Brain microvascular endothelial cell (primary cell): ENCODE measurements around the gene CHN2.

Experiments
- DNase-seq: peaks from one replicate; pipeline ENCODE4 v3.0.0-alpha.2; 2020
- H3K27ac ChIP-seq: fragments of 250-450 bp; sonication (Bioruptor Pico); 2 replicates; pipeline ENCODE4 v1.5.1; 2020; ENCODE audit warnings: mild to moderate bottlenecking, moderate library complexity
- H3K27me3 ChIP-seq: fragments of 250-450 bp; sonication (Bioruptor Pico); replicated peaks from 2 replicates; pipeline ENCODE4 v1.5.1; 2020; ENCODE audit warnings: mild to moderate bottlenecking
- H3K36me3 ChIP-seq: fragments of 250-450 bp; sonication (Bioruptor Pico); replicated peaks from 2 replicates; pipeline ENCODE4 v1.5.1; 2020; ENCODE audit warnings: mild to moderate bottlenecking
- H3K4me3 ChIP-seq: 2 replicates; pipeline ENCODE4 v1.5.1; 2011; ENCODE audit warnings: low read depth, mild to moderate bottlenecking, control low read depth, low read length, moderate library complexity
- in situ Hi-C: cut with HindIII; loops from 2 replicates; pipeline ENCODE4 v1.10.0; 2017; ENCODE audit warnings: low sequenced_read_pairs, low pct_ligation_motif_present
- TF ChIP-seq, protein P1 (sequence below): IDR thresholded peaks from 2 replicates; pipeline ENCODE4 v1.5.1; 2011; ENCODE audit warnings: low read depth, mild to moderate bottlenecking, moderate library complexity, low read length, control low read depth, inconsistent platforms; ENCODE audit errors: missing control alignments

CHN2 gene

DNA sequence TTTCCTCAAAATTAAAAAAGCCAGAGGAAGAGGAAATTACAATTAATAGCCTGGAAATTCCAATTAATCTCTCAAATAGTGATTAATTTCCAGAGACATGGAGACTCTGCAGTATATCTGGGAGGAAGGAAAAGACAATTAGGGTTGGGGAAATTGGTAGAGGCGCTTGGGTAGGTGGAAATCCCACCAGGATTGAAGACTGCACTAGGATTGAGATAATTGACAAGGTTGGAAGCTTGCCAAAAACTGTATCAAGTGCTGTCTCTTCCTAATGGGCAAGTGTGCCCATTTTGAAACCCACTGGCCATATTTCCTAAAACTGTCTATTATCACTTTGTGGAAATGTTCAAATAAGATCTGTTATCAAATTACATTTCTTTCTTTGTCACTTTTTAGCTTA is 21.6 kb downstream of the CHN2 start:
- DNase-seq, result no peak
- H3K27me3 ChIP-seq, result no peaks in the 10 kb centered on the region
- TF ChIP-seq, protein P1, sequence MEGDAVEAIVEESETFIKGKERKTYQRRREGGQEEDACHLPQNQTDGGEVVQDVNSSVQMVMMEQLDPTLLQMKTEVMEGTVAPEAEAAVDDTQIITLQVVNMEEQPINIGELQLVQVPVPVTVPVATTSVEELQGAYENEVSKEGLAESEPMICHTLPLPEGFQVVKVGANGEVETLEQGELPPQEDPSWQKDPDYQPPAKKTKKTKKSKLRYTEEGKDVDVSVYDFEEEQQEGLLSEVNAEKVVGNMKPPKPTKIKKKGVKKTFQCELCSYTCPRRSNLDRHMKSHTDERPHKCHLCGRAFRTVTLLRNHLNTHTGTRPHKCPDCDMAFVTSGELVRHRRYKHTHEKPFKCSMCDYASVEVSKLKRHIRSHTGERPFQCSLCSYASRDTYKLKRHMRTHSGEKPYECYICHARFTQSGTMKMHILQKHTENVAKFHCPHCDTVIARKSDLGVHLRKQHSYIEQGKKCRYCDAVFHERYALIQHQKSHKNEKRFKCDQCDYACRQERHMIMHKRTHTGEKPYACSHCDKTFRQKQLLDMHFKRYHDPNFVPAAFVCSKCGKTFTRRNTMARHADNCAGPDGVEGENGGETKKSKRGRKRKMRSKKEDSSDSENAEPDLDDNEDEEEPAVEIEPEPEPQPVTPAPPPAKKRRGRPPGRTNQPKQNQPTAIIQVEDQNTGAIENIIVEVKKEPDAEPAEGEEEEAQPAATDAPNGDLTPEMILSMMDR, result no peak
- H3K36me3 ChIP-seq, result no peaks in the 10 kb centered on the region
- no peak overlapping the region for H3K4me3 ChIP-seq
- in situ Hi-C loops, result no loop called here
- no peak overlapping the region for H3K27ac ChIP-seq

DNA sequence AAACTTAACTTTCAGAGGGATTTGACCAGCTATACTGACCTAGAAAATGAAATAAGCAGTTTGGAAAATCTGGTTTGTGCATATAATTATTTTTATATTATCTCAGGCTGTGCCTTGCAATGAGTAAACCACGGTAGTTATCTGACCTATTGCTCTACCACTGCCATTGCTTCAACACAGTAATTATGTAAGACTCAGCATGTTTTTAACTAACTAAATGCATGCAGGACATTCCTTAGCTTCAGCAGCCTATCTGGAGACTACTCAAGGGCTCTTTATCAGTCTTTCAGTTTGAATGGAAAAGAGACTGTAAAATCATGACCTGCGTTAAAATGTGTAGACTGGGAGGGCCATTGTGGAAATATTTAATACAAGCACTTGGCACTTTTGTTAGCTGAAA is 22.5 kb downstream of the CHN2 start:
- Histone ChIP-seq H3K4me3 (no peak overlapping the region), H3K27ac (no peak overlapping the region), H3K27me3 (no peaks in the 10 kb centered on the region), H3K36me3 (no peaks in the 10 kb centered on the region)
- TF ChIP-seq, protein P1, result no peak
- DNase-seq, result no peak
- in situ Hi-C loops, result no loop called here

DNA sequence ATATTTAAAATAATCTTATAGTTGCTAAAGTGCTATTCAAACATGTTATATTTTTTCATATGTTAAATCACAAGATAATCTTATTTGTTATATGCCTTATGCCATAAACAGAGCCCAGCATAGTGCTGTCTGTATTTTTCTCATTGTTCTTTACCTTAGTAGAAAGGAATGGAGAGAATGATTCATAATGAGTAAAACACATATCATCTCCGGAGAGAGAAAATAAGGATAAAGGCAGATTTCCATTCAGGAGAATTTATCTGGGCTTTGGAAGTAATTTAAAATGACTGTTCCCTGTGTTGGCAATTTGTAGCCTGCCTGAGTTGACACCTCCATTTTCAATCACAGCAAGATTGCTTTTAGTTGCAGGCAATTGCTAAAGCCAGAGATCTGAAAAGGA is 30.2 kb downstream of the CHN2 start:
- in situ Hi-C loops, result no loop called here
- no peak for DNase-seq
- Histone ChIP-seq H3K27ac (no peak overlapping the region), H3K36me3 (no peaks in the 10 kb centered on the region), H3K27me3 (no peaks in the 10 kb centered on the region), H3K4me3 (no peak overlapping the region)
- TF ChIP-seq, protein P1, result no peak

DNA sequence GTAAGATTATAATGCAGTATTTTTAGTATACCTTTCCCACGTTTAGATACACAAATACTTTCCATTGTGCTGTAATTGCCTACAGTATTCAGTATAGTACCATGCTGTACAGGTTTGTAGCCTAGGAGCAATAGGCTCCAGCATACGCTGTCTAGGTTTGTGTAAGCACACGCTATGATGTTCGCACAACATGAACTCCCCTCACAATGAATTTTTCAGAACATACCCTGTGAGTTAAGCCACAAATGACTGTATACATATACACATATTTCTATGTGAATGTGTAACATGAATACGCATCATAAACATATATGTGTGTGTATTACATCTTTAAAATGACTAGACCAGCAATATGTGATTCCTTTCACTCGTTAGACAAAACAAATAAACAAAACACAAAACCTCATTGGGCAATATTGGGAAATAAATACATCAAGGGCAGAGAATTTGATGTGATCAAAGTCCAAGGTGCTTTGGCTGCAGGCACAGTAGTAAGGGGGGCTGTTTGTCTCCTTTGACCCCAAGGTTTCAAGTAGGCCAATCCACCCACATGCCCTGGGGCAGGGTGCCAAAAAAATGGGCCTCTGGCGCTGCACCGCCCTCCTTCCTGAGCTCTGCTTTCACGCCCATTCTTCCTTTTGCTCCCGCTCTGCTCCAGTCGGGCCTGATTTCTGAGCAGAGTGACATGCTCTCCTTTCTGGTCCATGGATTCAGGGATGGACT is 33.9 kb downstream of the CHN2 start:
- in situ Hi-C loops, result no loop called here
- H3K27ac ChIP-seq, result no peak overlapping the region
- DNase-seq, result no peak
- TF ChIP-seq, protein P1, result no peak
- H3K4me3 ChIP-seq, result no peak overlapping the region
- H3K27me3 ChIP-seq, result no peaks in the 10 kb centered on the region
- H3K36me3 ChIP-seq, result no peaks in the 10 kb centered on the region

DNA sequence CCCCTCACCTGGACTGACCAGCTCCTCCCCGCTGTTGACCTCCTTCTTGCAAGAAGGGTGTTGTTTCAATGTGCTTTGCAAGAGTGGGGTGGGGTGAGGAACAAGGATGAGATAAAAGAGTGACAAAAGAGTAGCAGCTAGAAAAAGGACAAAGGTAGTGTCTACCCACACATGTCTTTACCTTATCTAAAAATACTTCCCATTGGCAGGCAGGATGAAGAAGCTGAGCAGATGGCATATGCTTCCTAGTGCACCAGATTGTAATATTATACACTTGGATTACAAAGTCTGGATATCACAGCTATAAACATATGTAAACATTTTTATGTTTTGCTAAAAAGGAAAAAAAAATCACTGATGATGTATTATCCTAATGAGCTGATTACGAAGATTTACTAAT is 34.5 kb downstream of the CHN2 start:
- Histone ChIP-seq H3K27ac (no peak overlapping the region), H3K27me3 (no peaks in the 10 kb centered on the region), H3K4me3 (no peak overlapping the region), H3K36me3 (no peaks in the 10 kb centered on the region)
- in situ Hi-C loops, result no loop called here
- DNase-seq, result no peak
- TF ChIP-seq, protein P1, result no peak

DNA sequence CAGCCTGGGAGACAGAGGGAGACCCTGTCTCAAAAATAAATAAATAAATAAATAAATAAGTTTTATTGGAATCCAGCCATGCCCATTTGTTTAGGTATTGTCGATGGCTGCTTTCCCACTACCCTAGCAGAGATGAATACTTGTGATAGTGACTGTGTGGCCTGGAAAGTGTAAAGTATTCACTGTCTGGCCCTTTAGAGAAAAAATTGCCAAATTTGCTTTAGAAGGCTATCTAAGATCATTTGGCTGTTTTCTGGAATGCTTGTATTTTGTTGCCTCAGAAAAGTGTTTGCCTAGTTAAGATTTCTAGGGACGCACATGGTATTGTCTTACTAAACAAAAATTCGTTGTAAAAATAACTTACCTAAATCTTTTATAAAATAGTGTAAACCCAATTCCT is 35.4 kb downstream of the CHN2 start:
- DNase-seq, result no peak
- Histone ChIP-seq H3K36me3 (no peaks in the 10 kb centered on the region), H3K4me3 (no peak overlapping the region), H3K27ac (no peak overlapping the region), H3K27me3 (no peaks in the 10 kb centered on the region)
- TF ChIP-seq, protein P1, result no peak
- in situ Hi-C loops, result no loop called here
